ENCODE results near the gene LRIF1.

- TF ChIP-seq ARNT (IDR thresholded peaks at IDR 0.05): no peak
- TF ChIP-seq BHLHE40 (IDR thresholded peaks at IDR 0.05; ENCODE audit: borderline replicate concordance): no peak
- TF ChIP-seq FOXA1 (IDR thresholded peaks at IDR 0.05): no peak
- TF ChIP-seq SUZ12 (IDR thresholded peaks at IDR 0.05): no peak
- no peak for TF ChIP-seq FOXK2 (IDR thresholded peaks at IDR 0.05)
- no peak for TF ChIP-seq HDGF (IDR thresholded peaks at IDR 0.05; ENCODE audit: borderline replicate concordance)
- no peak for TF ChIP-seq FOXM1 (IDR thresholded peaks at IDR 0.05; ENCODE audit: borderline replicate concordance)
- no peak for TF ChIP-seq SP1 (IDR thresholded peaks at IDR 0.05)
- TF ChIP-seq ELF4 (IDR thresholded peaks at IDR 0.05): no peak
- no peak for TF ChIP-seq ZNF384 (IDR thresholded peaks at IDR 0.05)
- TF ChIP-seq L3MBTL2 (conservative IDR thresholded peaks at IDR 0.05): no peak
- TF ChIP-seq CTBP1 (IDR thresholded peaks at IDR 0.05; ENCODE audit: borderline replicate concordance): no peak
- TF ChIP-seq TARDBP (IDR thresholded peaks at IDR 0.05): no peak
Observed at GRCh38 chr1:110928904-110929303, 34.8 kb downstream of the LRIF1 start.
